Prostate gland (tissue), 2 donors: ENCODE results near the gene GRAMD4.

ENCODE experiments used
- POLR2AphosphoS5 ChIP-seq: sonication (generic); formaldehyde crosslinking; IDR thresholded peaks from one replicate; pipeline ENCODE4 v1.6.1; 2017; ENCODE audit warnings: antibody characterized with exemption
- TF ChIP-seq, protein P1 (sequence below), 4 experiments: fragments of 200-600 bp in 2 of 4; fragments of 450-650 bp in 2 of 4; sonication (generic) in 2 of 4; IDR thresholded peaks; 1 replicate in 3 of 4; 2 replicates in 1 of 4; pipeline ENCODE4 v1.5.1; 2016 to 2019; ENCODE audit warnings: antibody characterized with exemption in 4 of 4, mild to moderate bottlenecking in 2 of 4, moderate library complexity in 2 of 4

DNA sequence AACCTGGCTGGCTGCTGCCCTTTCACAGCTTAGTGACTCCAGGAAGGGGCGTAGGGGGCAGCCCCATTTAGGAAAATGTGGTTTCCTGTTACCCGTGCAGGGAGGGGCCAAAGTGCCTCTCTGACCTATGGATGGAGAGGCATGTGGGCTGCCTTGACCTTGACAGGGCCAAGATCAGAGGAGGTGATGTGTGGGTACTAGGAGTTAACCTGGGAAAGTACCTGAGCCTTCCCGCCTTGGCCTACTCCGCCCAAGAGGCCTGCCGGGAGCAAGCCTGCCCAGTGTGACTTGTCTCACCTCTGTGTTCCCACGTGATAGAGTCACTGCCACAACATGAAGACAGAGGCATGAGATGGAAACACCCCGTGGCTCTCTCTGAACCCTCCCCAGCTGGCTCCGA lies 33.4 kb downstream of the GRAMD4 start:
- TF ChIP-seq, protein P1, sequence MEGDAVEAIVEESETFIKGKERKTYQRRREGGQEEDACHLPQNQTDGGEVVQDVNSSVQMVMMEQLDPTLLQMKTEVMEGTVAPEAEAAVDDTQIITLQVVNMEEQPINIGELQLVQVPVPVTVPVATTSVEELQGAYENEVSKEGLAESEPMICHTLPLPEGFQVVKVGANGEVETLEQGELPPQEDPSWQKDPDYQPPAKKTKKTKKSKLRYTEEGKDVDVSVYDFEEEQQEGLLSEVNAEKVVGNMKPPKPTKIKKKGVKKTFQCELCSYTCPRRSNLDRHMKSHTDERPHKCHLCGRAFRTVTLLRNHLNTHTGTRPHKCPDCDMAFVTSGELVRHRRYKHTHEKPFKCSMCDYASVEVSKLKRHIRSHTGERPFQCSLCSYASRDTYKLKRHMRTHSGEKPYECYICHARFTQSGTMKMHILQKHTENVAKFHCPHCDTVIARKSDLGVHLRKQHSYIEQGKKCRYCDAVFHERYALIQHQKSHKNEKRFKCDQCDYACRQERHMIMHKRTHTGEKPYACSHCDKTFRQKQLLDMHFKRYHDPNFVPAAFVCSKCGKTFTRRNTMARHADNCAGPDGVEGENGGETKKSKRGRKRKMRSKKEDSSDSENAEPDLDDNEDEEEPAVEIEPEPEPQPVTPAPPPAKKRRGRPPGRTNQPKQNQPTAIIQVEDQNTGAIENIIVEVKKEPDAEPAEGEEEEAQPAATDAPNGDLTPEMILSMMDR (IDR thresholded peaks at IDR 0.05) = no peak
- TF ChIP-seq POLR2AphosphoS5 = no peak
